Large intestine (tissue), 3 donors: ENCODE results near the gene TTC16. TPM values are rescaled to one million over a fixed set of nuclear protein-coding genes. Genes with fewer than 3 reads are reported as not detected.

Source experiments
- DNase-seq, 2 donors: peaks; one replicate each; pipeline versions ENCODE4 v3.0.0 to v3.0.0-alpha.2; 2013
- H3K27ac ChIP-seq: one replicate; pipeline ENCODE4 v1.5.1; 2013; ENCODE audit warnings: low read length
- H3K27me3 ChIP-seq: 2 replicates; pipeline ENCODE4 v1.6.1; 2013; ENCODE audit warnings: low read length; ENCODE audit not compliant: control insufficient read depth, insufficient read depth
- H3K36me3 ChIP-seq: 2 replicates; pipeline ENCODE4 v1.6.1; 2013; ENCODE audit warnings: low read length; ENCODE audit not compliant: control insufficient read depth, insufficient read depth
- H3K4me1 ChIP-seq: one replicate; pipeline ENCODE4 v1.6.1; 2013; ENCODE audit warnings: low read length; ENCODE audit not compliant: control insufficient read depth, insufficient read depth
- H3K4me3 ChIP-seq: one replicate; pipeline ENCODE4 v1.5.1; 2013; ENCODE audit warnings: low read length
- H3K9me3 ChIP-seq: one replicate; pipeline ENCODE4 v1.6.1; 2013; ENCODE audit warnings: mild to moderate bottlenecking, low read depth, low read length, moderate library complexity; ENCODE audit not compliant: control insufficient read depth
- WGBS: methylation state at CpG from one replicate; pipeline ENCODE4 v1.1.5; 2013; ENCODE audit warnings: low lambda C conversion rate; ENCODE audit not compliant: insufficient coverage; 5-methylcytosine and 5-hydroxymethylcytosine counted together
- polyA plus RNA-seq: library from polyadenylated mRNA; unstranded; fragments of 120-200 nt; gene quantifications from one replicate; pipeline ENCODE4 v1.2.1, GENCODE V29; 2013

The TTC16 gene
- polyA plus RNA-seq, 1 donor, result 0.03 TPM

GRCh38 chr9:127721391-127721821 lies 5.5 kb downstream of the TTC16 start:
- WGBS, result no CpG with 5 or more reads among the region's 11 CpGs
- no peak for DNase-seq

GRCh38 chr9:127722055-127722745 lies 6.3 kb downstream of the TTC16 start:
- DNase-seq, result no peak
- WGBS, result no CpG with 5 or more reads among the region's 12 CpGs

More at GRCh38 chr9:127721391-127721821, 5.5 kb downstream of the TTC16 start:
- Histone ChIP-seq H3K9me3 (peaks cover 3% of the 10 kb centered on the region), H3K36me3 (no peaks in the 10 kb centered on the region), H3K27me3 (no peaks in the 10 kb centered on the region), H3K27ac (no peak overlapping the region), H3K4me1 (no peaks in the 10 kb centered on the region), H3K4me3 (no peak overlapping the region)

GRCh38 chr9:127723013-127723412 lies 7.1 kb downstream of the TTC16 start:
- WGBS, result no CpG with 5 or more reads among the region's 13 CpGs
- H3K9me3 ChIP-seq, result peaks cover 3% of the 10 kb centered on the region
- H3K4me1 ChIP-seq, result no peaks in the 10 kb centered on the region
- no peak overlapping the region for H3K4me3 ChIP-seq
- no peaks in the 10 kb centered on the region for H3K36me3 ChIP-seq
- no peaks in the 10 kb centered on the region for H3K27me3 ChIP-seq
- no peak for DNase-seq
- no peak overlapping the region for H3K27ac ChIP-seq

More at GRCh38 chr9:127722055-127722745, 6.3 kb downstream of the TTC16 start:
- H3K4me1 ChIP-seq, result no peaks in the 10 kb centered on the region
- no peaks in the 10 kb centered on the region for H3K27me3 ChIP-seq
- H3K27ac ChIP-seq, result no peak overlapping the region
- no peaks in the 10 kb centered on the region for H3K36me3 ChIP-seq
- no peak overlapping the region for H3K4me3 ChIP-seq
- peaks cover 3% of the 10 kb centered on the region for H3K9me3 ChIP-seq

GRCh38 chr9:127723444-127723843 lies 7.6 kb downstream of the TTC16 start:
- WGBS, result no CpG with 5 or more reads among the region's 5 CpGs
- no peaks in the 10 kb centered on the region for H3K27me3 ChIP-seq
- H3K4me1 ChIP-seq, result no peaks in the 10 kb centered on the region
- no peak for DNase-seq
- H3K9me3 ChIP-seq, result peaks cover 3% of the 10 kb centered on the region
- H3K36me3 ChIP-seq, result no peaks in the 10 kb centered on the region
- no peak overlapping the region for H3K4me3 ChIP-seq
- no peak overlapping the region for H3K27ac ChIP-seq

- Histone ChIP-seq H3K27ac (no peak overlapping the region), H3K27me3 (no peaks in the 10 kb centered on the region), H3K36me3 (no peaks in the 10 kb centered on the region), H3K4me1 (no peaks in the 10 kb centered on the region), H3K9me3 (peaks cover 3% of the 10 kb centered on the region), H3K4me3 (no peak overlapping the region)
- DNase-seq, result no peak
- WGBS, result no CpG with 5 or more reads among the region's 23 CpGs
Observed at GRCh38 chr9:127724012-127724411, 8.1 kb downstream of the TTC16 start.

GRCh38 chr9:127726871-127727270 lies 11.0 kb downstream of the TTC16 start:
- WGBS, result no CpG with 5 or more reads among the region's 8 CpGs
- no peak overlapping the region for H3K4me3 ChIP-seq
- H3K4me1 ChIP-seq, result no peaks in the 10 kb centered on the region
- H3K36me3 ChIP-seq, result peaks cover 6% of the 10 kb centered on the region
- no peak for DNase-seq
- no peak overlapping the region for H3K27ac ChIP-seq
- H3K27me3 ChIP-seq, result no peaks in the 10 kb centered on the region
- peaks cover 3% of the 10 kb centered on the region for H3K9me3 ChIP-seq

GRCh38 chr9:127728808-127729207 lies 12.9 kb downstream of the TTC16 start:
- no peak overlapping the region for H3K4me3 ChIP-seq
- no peaks in the 10 kb centered on the region for H3K4me1 ChIP-seq
- no CpG with 5 or more reads among the region's 8 CpGs for WGBS
- peaks cover 3% of the 10 kb centered on the region for H3K9me3 ChIP-seq
- H3K36me3 ChIP-seq, result peaks cover 20% of the 10 kb centered on the region
- no peak overlapping the region for H3K27ac ChIP-seq
- DNase-seq, result no peak
- no peaks in the 10 kb centered on the region for H3K27me3 ChIP-seq

GRCh38 chr9:127729522-127730256 lies 13.8 kb downstream of the TTC16 start:
- peaks cover 7% of the 10 kb centered on the region for H3K4me1 ChIP-seq
- H3K27ac ChIP-seq, result no peak overlapping the region
- H3K36me3 ChIP-seq, result peaks cover 20% of the 10 kb centered on the region
- WGBS, result no CpG with 5 or more reads among the region's 18 CpGs
- H3K9me3 ChIP-seq, result peaks cover under 1% of the 10 kb centered on the region
- H3K27me3 ChIP-seq, result no peaks in the 10 kb centered on the region
- DNase-seq, result no peak
- no peak overlapping the region for H3K4me3 ChIP-seq

- Histone ChIP-seq H3K36me3 (peaks cover 20% of the 10 kb centered on the region), H3K4me3 (no peak overlapping the region), H3K9me3 (no peaks in the 10 kb centered on the region), H3K4me1 (peaks cover 7% of the 10 kb centered on the region), H3K27ac (no peak overlapping the region), H3K27me3 (no peaks in the 10 kb centered on the region)
- DNase-seq, result no peak
- WGBS, result no CpG with 5 or more reads among the region's 9 CpGs
Observed at GRCh38 chr9:127730262-127730661, 14.4 kb downstream of the TTC16 start.

- Histone ChIP-seq H3K27ac (no peak overlapping the region), H3K9me3 (no peaks in the 10 kb centered on the region), H3K36me3 (peaks cover 20% of the 10 kb centered on the region), H3K4me3 (no peak overlapping the region), H3K27me3 (no peaks in the 10 kb centered on the region), H3K4me1 (peaks cover 7% of the 10 kb centered on the region)
- WGBS, result no CpG with 5 or more reads among the region's 9 CpGs
- no peak for DNase-seq
Observed at GRCh38 chr9:127730799-127731410, 15.0 kb downstream of the TTC16 start.
